PC-3 (cell line): ENCODE results near the gene DNAJC6. TPM values are rescaled to one million over a fixed set of nuclear protein-coding genes. Genes with fewer than 3 reads are reported as not detected.

ENCODE experiments used
- ATAC-seq: fragments of 200-7000 bp; cut with Tn5 transposase; 2 replicates; pipeline ENCODE4 v1.9.1; 2020; ENCODE audit warnings: mild to moderate bottlenecking, moderate library complexity
- BruUV-seq: library from RNA; stranded (reverse); fragments of 400-500 nt; replicated peaks from 2 replicates; lab custom pipeline; 2021; lab: Mats Ljungman, UMichigan
- CTCF ChIA-PET: fragments of 300-600 bp; sonication (Branson Sonifier 250); formaldehyde crosslinking; loops from one replicate; lab custom pipeline; 2022; ENCODE audit warnings: antibody characterized with exemption; lab: Charles Lee
- POLR2A ChIA-PET: fragments of 300-600 bp; sonication (Branson Sonifier 250); formaldehyde crosslinking; loops from one replicate; lab custom pipeline; 2022; ENCODE audit warnings: antibody characterized with exemption; ENCODE audit not compliant: unreplicated experiment; lab: Charles Lee
- DNase-seq: peaks from one replicate; pipeline ENCODE4 v3.0.0-alpha.2; 2015
- H2AFZ ChIP-seq: fragments of 300-600 bp; sonication (generic); 2 replicates; pipeline ENCODE4 v1.6.0; 2016; ENCODE audit warnings: antibody characterized with exemption, low read length
- H3F3A ChIP-seq: fragments of 300-600 bp; sonication (generic); one replicate; pipeline ENCODE4 v1.6.0; 2017; ENCODE audit warnings: antibody characterized with exemption, low read length, control low read depth, mild to moderate bottlenecking; ENCODE audit not compliant: unreplicated experiment
- H3K27ac ChIP-seq: fragments of 300-600 bp; sonication (generic); 2 replicates; pipeline ENCODE4 v1.5.1; 2016; ENCODE audit warnings: mild to moderate bottlenecking, low read length
- H3K27me3 ChIP-seq: fragments of 300-600 bp; sonication (generic); 2 replicates; pipeline ENCODE4 v1.6.1; 2016; ENCODE audit warnings: low read length, mixed read lengths
- H3K36me3 ChIP-seq: fragments of 300-600 bp; sonication (generic); 2 replicates; pipeline ENCODE4 v1.6.1; 2016; ENCODE audit warnings: low read depth, mixed run types, low read length, mixed read lengths
- H3K4me1 ChIP-seq: fragments of 300-600 bp; sonication (generic); 2 replicates; pipeline ENCODE4 v1.5.1; 2016; ENCODE audit warnings: low read length; ENCODE audit not compliant: insufficient read depth
- H3K4me2 ChIP-seq: fragments of 300-600 bp; sonication (generic); 2 replicates; pipeline ENCODE4 v1.6.0; 2016; ENCODE audit warnings: low read length
- H3K4me3 ChIP-seq: fragments of 300-600 bp; sonication (generic); 2 replicates; pipeline ENCODE4 v1.5.1; 2016; ENCODE audit warnings: mild to moderate bottlenecking, low read length, mixed read lengths
- H3K79me2 ChIP-seq: fragments of 300-600 bp; sonication (generic); 2 replicates; pipeline ENCODE4 v1.6.1; 2017; ENCODE audit warnings: low read length, mixed read lengths
- H3K9ac ChIP-seq: fragments of 300-600 bp; sonication (generic); 2 replicates; pipeline ENCODE4 v1.6.0; 2016; ENCODE audit warnings: mild to moderate bottlenecking, low read length
- H3K9me2 ChIP-seq: fragments of 300-600 bp; sonication (generic); replicated peaks from 2 replicates; pipeline ENCODE4 v1.6.1; 2016; ENCODE audit warnings: mixed run types, low read length, mixed read lengths
- H3K9me3 ChIP-seq: fragments of 300-600 bp; sonication (generic); 2 replicates; pipeline ENCODE4 v1.6.1; 2016; ENCODE audit warnings: low read length, mixed read lengths
- H4K20me1 ChIP-seq: fragments of 300-600 bp; sonication (generic); 2 replicates; pipeline ENCODE4 v1.6.1; 2016; ENCODE audit warnings: low read length, mixed read lengths
- EZH2 ChIP-seq: fragments of 300-600 bp; sonication (generic); IDR thresholded peaks from one replicate; pipeline ENCODE4 v1.6.1; 2017; ENCODE audit warnings: antibody characterized with exemption, mild to moderate bottlenecking, low read length; ENCODE audit not compliant: unreplicated experiment
- EZH2phosphoT487 ChIP-seq: fragments of 300-600 bp; sonication (generic); IDR thresholded peaks from 2 replicates; pipeline ENCODE4 v1.6.1; 2018; ENCODE audit warnings: mild to moderate bottlenecking, antibody characterized with exemption, low read length, borderline replicate concordance
- intact Hi-C: fragments of 100-400 bp; cut with micrococcal nuclease; formaldehyde crosslinking; loops from 2 replicates; pipeline ENCODE4 v1.9.0; 2023
- total RNA-seq: library from RNA; depleted of rRNA; stranded (reverse); fragments of >200 nt; gene quantifications from 2 replicates; pipeline ENCODE4 v1.2.3, GENCODE V29; 2014
- TF ChIP-seq, protein P1 (sequence below): fragments of 300-600 bp; sonication (generic); conservative IDR thresholded peaks from 2 replicates; pipeline ENCODE4 v1.5.1; 2017; ENCODE audit warnings: antibody characterized with exemption, low read depth, mild to moderate bottlenecking, low read length

Gene DNAJC6
- total RNA-seq, 1 experiment from 2014 or later, result 3.0 TPM

DNA sequence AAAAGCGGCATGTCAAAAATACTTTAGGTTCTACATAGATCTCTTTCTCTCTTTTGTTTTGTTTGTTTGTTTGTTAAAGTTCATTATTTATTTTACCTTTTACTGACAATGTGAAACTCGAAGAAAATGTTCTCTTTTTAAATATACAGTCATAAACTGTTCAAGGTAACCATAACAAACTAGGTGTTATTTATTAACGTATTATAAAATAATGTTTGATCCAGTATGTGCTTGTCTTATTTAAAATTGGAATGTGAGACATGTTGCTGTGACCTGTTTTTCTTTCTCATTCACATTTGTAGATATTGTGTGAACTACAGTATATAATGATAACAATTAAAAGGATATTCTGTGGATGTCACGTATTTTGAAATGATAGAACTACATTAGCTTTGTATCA, 105.2 kb downstream of the DNAJC6 start:
- BruUV-seq, result no TSS peak
- CTCF ChIA-PET, result no interaction called here
- H3F3A ChIP-seq, result no peaks in the 10 kb centered on the region
- H3K79me2 ChIP-seq, result no peaks in the 10 kb centered on the region
- no peaks in the 10 kb centered on the region for H3K9me2 ChIP-seq
- no peak overlapping the region for H3K9ac ChIP-seq
- ATAC-seq (no peak), DNase-seq (no peak)
- intact Hi-C loops, result no loop called here
- H3K9me3 ChIP-seq, result no peaks in the 10 kb centered on the region
- no peaks in the 10 kb centered on the region for H4K20me1 ChIP-seq
- H3K4me1 ChIP-seq, result peaks cover 27% of the 10 kb centered on the region
- POLR2A ChIA-PET, result no interaction called here
- H3K27ac ChIP-seq, result no peak overlapping the region
- H3K36me3 ChIP-seq, result no peaks in the 10 kb centered on the region
- H3K27me3 ChIP-seq, result no peaks in the 10 kb centered on the region
- TF ChIP-seq EZH2phosphoT487, result no peak
- TF ChIP-seq, protein P1, sequence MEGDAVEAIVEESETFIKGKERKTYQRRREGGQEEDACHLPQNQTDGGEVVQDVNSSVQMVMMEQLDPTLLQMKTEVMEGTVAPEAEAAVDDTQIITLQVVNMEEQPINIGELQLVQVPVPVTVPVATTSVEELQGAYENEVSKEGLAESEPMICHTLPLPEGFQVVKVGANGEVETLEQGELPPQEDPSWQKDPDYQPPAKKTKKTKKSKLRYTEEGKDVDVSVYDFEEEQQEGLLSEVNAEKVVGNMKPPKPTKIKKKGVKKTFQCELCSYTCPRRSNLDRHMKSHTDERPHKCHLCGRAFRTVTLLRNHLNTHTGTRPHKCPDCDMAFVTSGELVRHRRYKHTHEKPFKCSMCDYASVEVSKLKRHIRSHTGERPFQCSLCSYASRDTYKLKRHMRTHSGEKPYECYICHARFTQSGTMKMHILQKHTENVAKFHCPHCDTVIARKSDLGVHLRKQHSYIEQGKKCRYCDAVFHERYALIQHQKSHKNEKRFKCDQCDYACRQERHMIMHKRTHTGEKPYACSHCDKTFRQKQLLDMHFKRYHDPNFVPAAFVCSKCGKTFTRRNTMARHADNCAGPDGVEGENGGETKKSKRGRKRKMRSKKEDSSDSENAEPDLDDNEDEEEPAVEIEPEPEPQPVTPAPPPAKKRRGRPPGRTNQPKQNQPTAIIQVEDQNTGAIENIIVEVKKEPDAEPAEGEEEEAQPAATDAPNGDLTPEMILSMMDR, result no peak
- TF ChIP-seq EZH2, result no peak
- H2AFZ ChIP-seq, result no peak overlapping the region
- H3K4me3 ChIP-seq, result no peak overlapping the region
- H3K4me2 ChIP-seq, result no peak overlapping the region

DNA sequence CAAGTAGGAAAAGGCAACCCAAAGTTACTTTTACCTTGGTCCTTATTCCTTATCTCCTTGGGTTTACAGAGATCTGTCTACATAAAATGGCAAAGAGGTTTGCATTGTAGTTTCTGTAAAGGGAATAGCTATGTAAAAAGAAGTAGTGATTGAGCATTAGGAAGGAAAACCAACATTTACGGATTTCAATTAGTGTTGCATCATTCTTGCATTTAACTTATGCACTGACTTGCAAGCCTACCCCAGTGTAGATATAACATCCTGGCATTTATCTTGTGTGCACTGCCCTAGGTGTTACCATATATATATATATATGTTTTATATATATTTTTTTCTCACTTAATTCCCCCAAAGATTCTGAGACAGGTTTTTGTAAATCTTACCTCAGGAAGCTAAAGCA, 107.4 kb downstream of the DNAJC6 start:
- no TSS peak for BruUV-seq
- H3K4me1 ChIP-seq, result peaks cover 28% of the 10 kb centered on the region
- POLR2A ChIA-PET, result no interaction called here
- H4K20me1 ChIP-seq, result no peaks in the 10 kb centered on the region
- no peak for DNase-seq
- H3K27me3 ChIP-seq, result no peaks in the 10 kb centered on the region
- no peak overlapping the region for H3K9ac ChIP-seq
- intact Hi-C loops, result no loop called here
- no peak overlapping the region for H3K4me3 ChIP-seq
- H3K4me2 ChIP-seq, result no peak overlapping the region
- H3K9me3 ChIP-seq, result no peaks in the 10 kb centered on the region
- ATAC-seq, result no peak
- no peaks in the 10 kb centered on the region for H3K36me3 ChIP-seq
- H2AFZ ChIP-seq, result no peak overlapping the region
- H3K9me2 ChIP-seq, result no peaks in the 10 kb centered on the region
- no peak overlapping the region for H3K27ac ChIP-seq
- CTCF ChIA-PET, result no interaction called here
- H3F3A ChIP-seq, result no peaks in the 10 kb centered on the region
- H3K79me2 ChIP-seq, result peaks cover 12% of the 10 kb centered on the region
- TF ChIP-seq EZH2, result no peak
- TF ChIP-seq, protein P1, result no peak
- TF ChIP-seq EZH2phosphoT487, result no peak

DNA sequence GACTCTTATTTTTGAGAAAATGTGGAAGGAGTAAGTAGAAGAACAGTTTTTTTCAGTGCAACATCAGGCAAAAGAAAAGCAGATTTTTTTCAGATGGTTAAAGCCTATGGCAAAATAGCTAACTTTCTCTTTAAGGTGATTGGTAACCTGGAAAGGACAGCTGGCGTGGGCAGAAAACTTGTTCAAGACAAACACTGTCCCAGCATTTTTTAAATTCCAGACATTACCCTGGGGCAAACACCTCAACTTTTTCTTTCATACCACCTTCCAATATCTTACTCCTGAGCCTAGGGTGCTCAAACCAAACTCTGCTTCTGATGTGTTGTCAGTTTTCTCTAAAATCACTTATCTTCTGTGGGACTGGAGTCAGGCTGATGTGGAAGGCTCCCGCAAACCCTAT, 108.4 kb downstream of the DNAJC6 start:
- Histone ChIP-seq H3K4me2 (peak overlapping the region; percentile 22; the same call in 1 of the 2 replicates), H3K27ac (no peak overlapping the region), H3K9me2 (no peaks in the 10 kb centered on the region), H3K36me3 (no peaks in the 10 kb centered on the region), H3K79me2 (peaks cover 21% of the 10 kb centered on the region), H4K20me1 (no peaks in the 10 kb centered on the region), H3K9ac (no peak overlapping the region), H2AFZ (no peak overlapping the region), H3K27me3 (no peaks in the 10 kb centered on the region), H3F3A (no peaks in the 10 kb centered on the region), H3K4me1 (peaks cover 32% of the 10 kb centered on the region), H3K9me3 (no peaks in the 10 kb centered on the region), H3K4me3 (no peak overlapping the region)
- no TSS peak for BruUV-seq
- POLR2A ChIA-PET, result interaction anchor here (0.5 kb wide), 1 partner anchor 204 kb away, joined by 3 read pairs; no protein-coding TSS in a partner anchor
- CTCF ChIA-PET, result no interaction called here
- DNase-seq (peak; percentile 35), ATAC-seq (no peak)
- no peak for TF ChIP-seq EZH2
- intact Hi-C loops, result no loop called here
